GM18868 (cell line): ENCODE results near the gene TNFRSF19.

Experiments used
- ATAC-seq: cut with Tn5 transposase; IDR thresholded peaks from one replicate; pipeline ENCODE4 v1.9.1; 2021; ENCODE audit warnings: mild to moderate bottlenecking, moderate library complexity; ENCODE audit not compliant: unreplicated experiment

TNFRSF19 gene

GRCh38 chr13:23711355-23711754 lies 141.1 kb downstream of the TNFRSF19 start:
- ATAC-seq, result no peak

DNA sequence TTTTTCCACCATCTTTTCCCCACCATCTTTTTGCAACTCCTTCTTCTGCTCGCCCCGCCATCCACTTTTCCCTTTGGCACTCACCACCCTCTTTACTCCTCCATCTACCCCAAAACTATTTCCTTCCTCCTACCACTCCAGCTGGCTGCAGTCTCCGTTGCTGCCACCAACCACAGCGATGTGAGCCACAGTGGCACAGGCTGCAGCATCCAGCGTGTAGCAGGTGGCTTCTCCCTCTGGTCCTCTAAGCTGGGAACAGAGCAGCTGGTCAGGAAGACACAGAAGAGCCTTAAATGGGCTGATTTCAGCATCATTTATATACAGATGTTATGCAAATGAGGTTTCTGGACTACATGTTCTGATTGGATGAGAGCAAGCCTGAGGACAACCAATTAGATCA lies 144.5 kb downstream of the TNFRSF19 start:
- ATAC-seq, result no peak

DNA sequence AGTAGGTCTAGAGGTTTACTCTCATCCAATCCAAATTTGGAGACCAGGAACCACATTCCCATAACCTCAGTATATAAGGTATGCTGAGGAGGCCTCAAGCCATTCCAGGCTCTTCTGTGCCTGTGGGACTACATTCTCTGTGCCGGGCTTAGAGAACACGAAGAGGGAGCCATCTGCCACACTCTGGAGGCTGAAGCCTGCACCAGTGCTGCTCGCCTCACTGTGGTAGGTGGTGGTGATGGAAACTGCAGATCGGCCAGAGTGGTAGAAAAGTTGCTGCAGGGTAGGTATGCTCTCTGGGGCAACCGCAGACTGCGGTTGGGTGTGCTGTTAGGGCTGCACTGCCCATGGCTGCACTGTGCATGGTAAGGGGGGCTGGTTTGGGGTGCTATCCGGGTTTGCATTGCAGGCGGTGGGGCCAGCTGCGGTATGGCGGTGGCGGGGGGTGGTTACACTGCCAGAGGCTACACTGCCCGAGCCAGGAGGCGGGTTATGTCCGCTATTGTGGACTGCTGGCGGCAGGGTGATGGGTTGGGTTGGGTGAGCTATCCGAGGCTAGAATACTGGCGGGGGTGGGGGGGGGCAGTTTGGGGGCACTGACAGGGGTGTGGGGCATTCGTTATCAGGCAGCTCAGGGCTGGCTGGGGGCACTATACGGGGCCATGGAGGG lies 145.0 kb downstream of the TNFRSF19 start:
- ATAC-seq, result no peak

- no peak for ATAC-seq
Observed at GRCh38 chr13:23715762-23716235, 145.6 kb downstream of the TNFRSF19 start.

GRCh38 chr13:23716401-23716800 lies 146.2 kb downstream of the TNFRSF19 start:
- ATAC-seq, result no peak

- ATAC-seq, result no peak
Observed at GRCh38 chr13:23718996-23719395, 148.8 kb downstream of the TNFRSF19 start.

DNA sequence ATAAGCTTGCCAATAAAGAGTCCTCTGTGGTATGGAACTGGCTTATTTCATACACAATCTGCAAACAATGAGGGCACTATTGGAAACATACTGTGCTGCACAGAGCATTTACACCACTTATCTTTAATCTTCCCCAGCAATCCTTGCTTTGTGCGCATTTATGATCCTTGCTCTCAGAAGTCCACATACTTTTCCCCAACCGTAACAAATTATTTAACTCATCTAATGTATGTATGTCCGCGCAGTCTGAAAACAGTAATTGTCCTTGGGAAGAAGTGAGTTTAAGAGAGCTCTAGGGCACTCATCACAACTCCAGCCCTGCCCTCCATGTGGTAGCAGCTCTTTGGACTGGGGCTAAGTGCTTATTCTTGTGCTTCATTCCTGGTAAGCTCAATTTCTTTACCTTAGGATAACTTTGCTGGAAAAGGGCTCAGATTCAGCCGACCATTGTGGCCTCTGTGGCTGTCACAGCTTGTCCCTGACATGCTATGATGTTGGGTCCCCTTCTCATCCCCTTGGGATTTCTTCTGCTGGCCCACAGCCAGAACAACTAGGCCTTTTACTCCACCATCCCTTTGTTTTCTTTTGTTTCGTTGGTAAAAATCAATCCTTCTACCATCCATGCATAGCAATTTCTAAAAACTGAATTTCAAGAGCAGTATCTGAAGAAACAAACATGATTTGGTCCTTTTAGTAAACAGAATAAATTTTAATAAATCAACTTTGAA lies 152.7 kb downstream of the TNFRSF19 start:
- ATAC-seq, result no peak

- no peak for ATAC-seq
Observed at GRCh38 chr13:23723471-23723870, 153.3 kb downstream of the TNFRSF19 start.

GRCh38 chr13:23724196-23724970 lies 154.2 kb downstream of the TNFRSF19 start:
- ATAC-seq, result no peak
